C4-2B (cell line): ENCODE measurements around the gene ANKRD52.

Experiments
- CTCF ChIP-seq: fragments of 450-650 bp; conservative IDR thresholded peaks from 2 replicates; pipeline ENCODE4 v1.5.1; 2017; ENCODE audit warnings: mild to moderate bottlenecking
- ZFX ChIP-seq: fragments of 450-650 bp; IDR thresholded peaks from 2 replicates; pipeline ENCODE4 v1.6.1; 2017

GRCh38 chr12:56252649-56253048, 5.5 kb downstream of the ANKRD52 start:
- TF ChIP-seq CTCF: no peak
- no peak for TF ChIP-seq ZFX
